ENCODE measurements around the gene KCNK10. TPM values are rescaled to one million over a fixed set of nuclear protein-coding genes. Genes with fewer than 3 reads are reported as not detected.

KCNK10 gene
- total and polyA plus RNA-seq, 2 donors (not counting 1 experiment from before 2014, with no cell fraction given) = 0.20 TPM; not detected in 1

DNA sequence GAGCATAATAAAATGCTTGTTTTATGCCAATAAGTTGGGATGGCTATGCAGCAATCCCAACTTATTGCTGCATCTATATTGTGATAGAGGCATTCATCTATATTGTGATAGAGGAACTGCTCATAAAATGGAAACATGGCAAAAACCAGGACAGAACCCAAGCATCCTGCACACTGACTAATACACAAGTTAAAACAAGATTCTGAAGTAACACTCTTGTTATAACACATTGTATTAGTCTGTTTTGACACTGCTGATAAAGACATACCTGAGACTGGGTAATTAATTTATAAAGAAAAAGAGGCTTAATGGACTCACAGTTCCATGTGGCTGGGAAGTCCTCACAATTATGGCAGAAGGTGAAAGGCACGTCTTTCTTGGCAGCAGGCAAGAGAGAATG lies 36.8 kb downstream of the KCNK10 start:
- H3K4me1 Mint-ChIP-seq = no peaks in the 10 kb centered on the region
- WGBS (ENCODE audit: insufficient coverage) = no CpG with 5 or more reads among the region's 1 CpG
- Histone ChIP-seq H3K27me3 (replicated peaks in 1 of 4; ENCODE audit: control extremely low read depth in 1 of 4, control insufficient read depth in 3 of 4, insufficient read depth in 4 of 4, low read length in 3 of 4) (peaks cover 0 to 8% (median 4%) of the 10 kb centered on the region in 4 experiments), H3K4me3 (ENCODE audit: control extremely low read depth in 1 of 5, extremely low read depth in 1 of 5, insufficient read depth in 1 of 5, low read depth in 2 of 5, low read length in 4 of 5) (no peak overlapping the region), H4K20me1 (ENCODE audit: control insufficient read depth, insufficient read depth, low read length, poor library complexity, severe bottlenecking) (no peaks in the 10 kb centered on the region), H3K9ac (ENCODE audit: low read length) (no peak overlapping the region), H3K4me2 (replicated peaks; ENCODE audit: low read depth, low read length, poor library complexity, severe bottlenecking) (no peak overlapping the region), H3K36me3 (replicated peaks in 1 of 2; ENCODE audit: control extremely low read depth in 1 of 2, control insufficient read depth in 1 of 2, extremely low read depth in 1 of 2, insufficient read depth in 2 of 2, low read length in 1 of 2) (no peaks in the 10 kb centered on the region), H3K4me1 (ENCODE audit: control insufficient read depth in 2 of 2, insufficient read depth in 2 of 2, low read length in 2 of 2) (no peaks in the 10 kb centered on the region), H3K9me3 (ENCODE audit: control extremely low read depth in 1 of 3, control insufficient read depth in 2 of 3, insufficient read depth in 1 of 3, low read length in 2 of 3) (no peaks in the 10 kb centered on the region), H3K27ac (ENCODE audit: low read length in 2 of 2) (no peak overlapping the region), H2AFZ (ENCODE audit: insufficient read depth, low read depth, low read length, poor library complexity, severe bottlenecking) (no peak overlapping the region), H3K79me2 (ENCODE audit: control insufficient read depth, insufficient read depth, low read length) (no peaks in the 10 kb centered on the region)
- intact Hi-C loops (cut with micrococcal nuclease) = no loop called here
- CTCF ChIA-PET = no interaction called here
- peaks cover 28% of the 10 kb centered on the region for H3K27me3 Mint-ChIP-seq
- no peak overlapping the region for H3K27ac Mint-ChIP-seq
- POLR2A ChIA-PET = no interaction called here
- H3K4me3 Mint-ChIP-seq = no peak overlapping the region
- TF ChIP-seq, protein P1, sequence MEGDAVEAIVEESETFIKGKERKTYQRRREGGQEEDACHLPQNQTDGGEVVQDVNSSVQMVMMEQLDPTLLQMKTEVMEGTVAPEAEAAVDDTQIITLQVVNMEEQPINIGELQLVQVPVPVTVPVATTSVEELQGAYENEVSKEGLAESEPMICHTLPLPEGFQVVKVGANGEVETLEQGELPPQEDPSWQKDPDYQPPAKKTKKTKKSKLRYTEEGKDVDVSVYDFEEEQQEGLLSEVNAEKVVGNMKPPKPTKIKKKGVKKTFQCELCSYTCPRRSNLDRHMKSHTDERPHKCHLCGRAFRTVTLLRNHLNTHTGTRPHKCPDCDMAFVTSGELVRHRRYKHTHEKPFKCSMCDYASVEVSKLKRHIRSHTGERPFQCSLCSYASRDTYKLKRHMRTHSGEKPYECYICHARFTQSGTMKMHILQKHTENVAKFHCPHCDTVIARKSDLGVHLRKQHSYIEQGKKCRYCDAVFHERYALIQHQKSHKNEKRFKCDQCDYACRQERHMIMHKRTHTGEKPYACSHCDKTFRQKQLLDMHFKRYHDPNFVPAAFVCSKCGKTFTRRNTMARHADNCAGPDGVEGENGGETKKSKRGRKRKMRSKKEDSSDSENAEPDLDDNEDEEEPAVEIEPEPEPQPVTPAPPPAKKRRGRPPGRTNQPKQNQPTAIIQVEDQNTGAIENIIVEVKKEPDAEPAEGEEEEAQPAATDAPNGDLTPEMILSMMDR (IDR thresholded peaks at IDR 0.05) = no peak
- TF ChIP-seq EZH2 (IDR thresholded peaks at IDR 0.05; ENCODE audit: borderline replicate concordance, insufficient read depth, low read depth, low read length, poor library complexity, severe bottlenecking) = no peak
- DNase-seq (no peak), ATAC-seq (ENCODE audit: low read depth) (no peak)
- H3K9me3 Mint-ChIP-seq (ENCODE audit: insufficient read depth) = no peaks in the 10 kb centered on the region

GRCh38 chr14:88281447-88281846 lies 41.6 kb downstream of the KCNK10 start:
- no peak overlapping the region for H3K4me3 ChIP-seq (ENCODE audit: control extremely low read depth in 1 of 5, extremely low read depth in 1 of 5, insufficient read depth in 1 of 5, low read depth in 2 of 5, low read length in 4 of 5)
- no peak overlapping the region for H3K4me3 Mint-ChIP-seq
- no peak overlapping the region for H3K27ac Mint-ChIP-seq
- POLR2A ChIA-PET = no interaction called here
- intact Hi-C loops (cut with micrococcal nuclease) = no loop called here
- no peak for TF ChIP-seq EZH2 (IDR thresholded peaks at IDR 0.05; ENCODE audit: borderline replicate concordance, insufficient read depth, low read depth, low read length, poor library complexity, severe bottlenecking)
- TF ChIP-seq, protein P1 (IDR thresholded peaks at IDR 0.05) = no peak
- no peaks in the 10 kb centered on the region for H3K9me3 ChIP-seq (ENCODE audit: control extremely low read depth in 1 of 3, control insufficient read depth in 2 of 3, insufficient read depth in 1 of 3, low read length in 2 of 3)
- no peaks in the 10 kb centered on the region for H3K79me2 ChIP-seq (ENCODE audit: control insufficient read depth, insufficient read depth, low read length)
- peaks cover 0 to 5% (median 2%) of the 10 kb centered on the region in 4 experiments for H3K27me3 ChIP-seq (replicated peaks in 1 of 4; ENCODE audit: control extremely low read depth in 1 of 4, control insufficient read depth in 3 of 4, insufficient read depth in 4 of 4, low read length in 3 of 4)
- no peak overlapping the region for H3K4me2 ChIP-seq (replicated peaks; ENCODE audit: low read depth, low read length, poor library complexity, severe bottlenecking)
- H2AFZ ChIP-seq (ENCODE audit: insufficient read depth, low read depth, low read length, poor library complexity, severe bottlenecking) = no peak overlapping the region
- no peaks in the 10 kb centered on the region for H4K20me1 ChIP-seq (ENCODE audit: control insufficient read depth, insufficient read depth, low read length, poor library complexity, severe bottlenecking)
- no peak for DNase-seq
- H3K36me3 ChIP-seq (replicated peaks in 1 of 2; ENCODE audit: control extremely low read depth in 1 of 2, control insufficient read depth in 1 of 2, extremely low read depth in 1 of 2, insufficient read depth in 2 of 2, low read length in 1 of 2) = no peaks in the 10 kb centered on the region
- WGBS (ENCODE audit: insufficient coverage) = 100% methylated on average over 2 of the region's 3 CpGs
- CTCF ChIA-PET = no interaction called here
- H3K4me1 Mint-ChIP-seq = no peaks in the 10 kb centered on the region
- H3K27ac ChIP-seq (ENCODE audit: low read length in 2 of 2) = no peak overlapping the region
- peaks cover 4% of the 10 kb centered on the region for H3K9me3 Mint-ChIP-seq (ENCODE audit: insufficient read depth)
- H3K9ac ChIP-seq (ENCODE audit: low read length) = no peak overlapping the region
- peaks cover 22% of the 10 kb centered on the region for H3K27me3 Mint-ChIP-seq
- H3K4me1 ChIP-seq (ENCODE audit: control insufficient read depth in 2 of 2, insufficient read depth in 2 of 2, low read length in 2 of 2) = no peaks in the 10 kb centered on the region
- ATAC-seq (ENCODE audit: low read depth) = no peak
